ENCODE measurements around the gene NCKAP5. TPM values are rescaled to one million over a fixed set of nuclear protein-coding genes. Genes with fewer than 3 reads are reported as not detected.

Gene NCKAP5
- total RNA-seq, 1 donor from 2014 or later, result 7.4 TPM

GRCh38 chr2:132859590-132859989 lies 708.7 kb downstream of the NCKAP5 start:
- H3K36me3 Mint-ChIP-seq (ENCODE audit: low read depth, unreplicated experiment), result no peaks in the 10 kb centered on the region
- H3K9me3 Mint-ChIP-seq (ENCODE audit: unreplicated experiment), result no peaks in the 10 kb centered on the region
- no peak for DNase-seq (ENCODE audit: low spot score)
- TF ChIP-seq, protein P1, sequence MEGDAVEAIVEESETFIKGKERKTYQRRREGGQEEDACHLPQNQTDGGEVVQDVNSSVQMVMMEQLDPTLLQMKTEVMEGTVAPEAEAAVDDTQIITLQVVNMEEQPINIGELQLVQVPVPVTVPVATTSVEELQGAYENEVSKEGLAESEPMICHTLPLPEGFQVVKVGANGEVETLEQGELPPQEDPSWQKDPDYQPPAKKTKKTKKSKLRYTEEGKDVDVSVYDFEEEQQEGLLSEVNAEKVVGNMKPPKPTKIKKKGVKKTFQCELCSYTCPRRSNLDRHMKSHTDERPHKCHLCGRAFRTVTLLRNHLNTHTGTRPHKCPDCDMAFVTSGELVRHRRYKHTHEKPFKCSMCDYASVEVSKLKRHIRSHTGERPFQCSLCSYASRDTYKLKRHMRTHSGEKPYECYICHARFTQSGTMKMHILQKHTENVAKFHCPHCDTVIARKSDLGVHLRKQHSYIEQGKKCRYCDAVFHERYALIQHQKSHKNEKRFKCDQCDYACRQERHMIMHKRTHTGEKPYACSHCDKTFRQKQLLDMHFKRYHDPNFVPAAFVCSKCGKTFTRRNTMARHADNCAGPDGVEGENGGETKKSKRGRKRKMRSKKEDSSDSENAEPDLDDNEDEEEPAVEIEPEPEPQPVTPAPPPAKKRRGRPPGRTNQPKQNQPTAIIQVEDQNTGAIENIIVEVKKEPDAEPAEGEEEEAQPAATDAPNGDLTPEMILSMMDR (IDR thresholded peaks at IDR 0.05; ENCODE audit: unreplicated experiment), result no peak
- no peak overlapping the region for H3K4me3 Mint-ChIP-seq (ENCODE audit: unreplicated experiment)
- no peaks in the 10 kb centered on the region for H3K27me3 Mint-ChIP-seq (ENCODE audit: unreplicated experiment)
- H3K4me1 Mint-ChIP-seq (ENCODE audit: unreplicated experiment), result no peaks in the 10 kb centered on the region
- H3K27ac Mint-ChIP-seq (ENCODE audit: unreplicated experiment), result no peak overlapping the region

- H3K36me3 Mint-ChIP-seq (ENCODE audit: low read depth, unreplicated experiment), result no peaks in the 10 kb centered on the region
- TF ChIP-seq, protein P1 (IDR thresholded peaks at IDR 0.05; ENCODE audit: unreplicated experiment), result no peak
- no peaks in the 10 kb centered on the region for H3K27me3 Mint-ChIP-seq (ENCODE audit: unreplicated experiment)
- H3K4me3 Mint-ChIP-seq (ENCODE audit: unreplicated experiment), result no peak overlapping the region
- H3K27ac Mint-ChIP-seq (ENCODE audit: unreplicated experiment), result no peak overlapping the region
- no peaks in the 10 kb centered on the region for H3K9me3 Mint-ChIP-seq (ENCODE audit: unreplicated experiment)
- no peaks in the 10 kb centered on the region for H3K4me1 Mint-ChIP-seq (ENCODE audit: unreplicated experiment)
- DNase-seq (ENCODE audit: low spot score), result no peak
Measured at GRCh38 chr2:132857319-132857718, 710.9 kb downstream of the NCKAP5 start.

- Mint-ChIP-seq H3K4me3 (ENCODE audit: unreplicated experiment) (no peak overlapping the region), H3K9me3 (ENCODE audit: unreplicated experiment) (no peaks in the 10 kb centered on the region), H3K36me3 (ENCODE audit: low read depth, unreplicated experiment) (no peaks in the 10 kb centered on the region), H3K4me1 (ENCODE audit: unreplicated experiment) (no peaks in the 10 kb centered on the region), H3K27ac (ENCODE audit: unreplicated experiment) (no peak overlapping the region), H3K27me3 (ENCODE audit: unreplicated experiment) (no peaks in the 10 kb centered on the region)
- TF ChIP-seq, protein P1 (IDR thresholded peaks at IDR 0.05; ENCODE audit: unreplicated experiment), result no peak
- DNase-seq (ENCODE audit: low spot score), result no peak
Measured at GRCh38 chr2:132850688-132851087, 717.6 kb downstream of the NCKAP5 start.

- H3K27ac Mint-ChIP-seq (ENCODE audit: unreplicated experiment), result no peak overlapping the region
- H3K36me3 Mint-ChIP-seq (ENCODE audit: low read depth, unreplicated experiment), result no peaks in the 10 kb centered on the region
- no peaks in the 10 kb centered on the region for H3K9me3 Mint-ChIP-seq (ENCODE audit: unreplicated experiment)
- TF ChIP-seq, protein P1 (IDR thresholded peaks at IDR 0.05; ENCODE audit: unreplicated experiment), result no peak
- DNase-seq (ENCODE audit: low spot score), result no peak
- H3K27me3 Mint-ChIP-seq (ENCODE audit: unreplicated experiment), result no peaks in the 10 kb centered on the region
- no peaks in the 10 kb centered on the region for H3K4me1 Mint-ChIP-seq (ENCODE audit: unreplicated experiment)
- H3K4me3 Mint-ChIP-seq (ENCODE audit: unreplicated experiment), result no peak overlapping the region
Measured at GRCh38 chr2:132849118-132849517, 719.1 kb downstream of the NCKAP5 start.

GRCh38 chr2:132845339-132845738 lies 722.9 kb downstream of the NCKAP5 start:
- DNase-seq (ENCODE audit: low spot score), result no peak
- Mint-ChIP-seq H3K4me1 (ENCODE audit: unreplicated experiment) (no peaks in the 10 kb centered on the region), H3K36me3 (ENCODE audit: low read depth, unreplicated experiment) (no peaks in the 10 kb centered on the region), H3K27ac (ENCODE audit: unreplicated experiment) (no peak overlapping the region), H3K27me3 (ENCODE audit: unreplicated experiment) (no peaks in the 10 kb centered on the region), H3K9me3 (ENCODE audit: unreplicated experiment) (no peaks in the 10 kb centered on the region), H3K4me3 (ENCODE audit: unreplicated experiment) (no peak overlapping the region)
- TF ChIP-seq, protein P1 (IDR thresholded peaks at IDR 0.05; ENCODE audit: unreplicated experiment), result no peak
